Mammary epithelial cell (primary cell): Measurements from ENCODE around the gene CUL4A.

ENCODE experiments used
- CTCF ChIP-seq, 2 donors: IDR thresholded peaks in 1 of 2; conservative IDR thresholded peaks in 1 of 2; 2 replicates each; pipeline ENCODE4 v1.5.1; 2011 to 2012; ENCODE audit warnings: inconsistent platforms in 2 of 2, low read length in 2 of 2, mild to moderate bottlenecking in 2 of 2, control low read depth in 1 of 2, low read depth in 1 of 2; ENCODE audit not compliant: insufficient read depth in 1 of 2; ENCODE audit errors: extremely low read depth in 1 of 2
- EZH2 ChIP-seq: IDR thresholded peaks from 2 replicates; pipeline ENCODE4 v1.6.1; 2012; ENCODE audit warnings: low read length, inconsistent platforms, borderline replicate concordance

GRCh38 chr13:113231306-113232207 lies 22.1 kb downstream of the CUL4A start:
- TF ChIP-seq CTCF (conservative IDR thresholded peaks at IDR 0.05 in 1 of 2, IDR thresholded peaks at IDR 0.05 in 1 of 2; ENCODE audit: extremely low read depth in 1 of 2, insufficient read depth in 1 of 2, low read depth in 1 of 2, low read length in 2 of 2) (no peak), EZH2 (no peak)
